Hematopoietic multipotent progenitor cell (in vitro differentiated cells): Measurements from ENCODE around the gene DPP8. TPM values are rescaled to one million over a fixed set of nuclear protein-coding genes. Genes with fewer than 3 reads are reported as not detected.
A peak's percentile ranks its signal among the peaks of the same experiment; 100 is the strongest.
"Not testable (repeated sequence)": the region's sequence is repeated elsewhere in the genome, so short reads cannot be mapped to it uniquely, and the experiment has no call there.

ENCODE experiments used
- DNase-seq, 3 donors: peaks; one replicate each; pipeline ENCODE4 v3.0.0-alpha.2; 2011 to 2015; ENCODE audit warnings: low read depth in 2 of 3, low spot score in 2 of 3
- total RNA-seq: library from RNA; depleted of rRNA; stranded (reverse); fragments of >200 nt; gene quantifications from one replicate; pipeline ENCODE4 v1.2.3, GENCODE V29; 2012

DPP8 gene
- total RNA-seq: 19.9 TPM

- DNase-seq: peak; percentile 78 to 95 (median 95)
Measured at GRCh38 chr15:65516997-65517865, at the start of gene DPP8. Gene DPP8, minus strand, starts transcription at chr15:65517689. Its CDS starts 5,136 bp downstream, at chr15:65512553.

- no peak for DNase-seq
Measured at GRCh38 chr15:65561934-65562333, 44.4 kb upstream of the DPP8 start.

- no peak for DNase-seq
Measured at GRCh38 chr15:65559941-65560340, 42.5 kb upstream of the DPP8 start.

- DNase-seq: no peak
Measured at GRCh38 chr15:65558997-65559760, 41.7 kb upstream of the DPP8 start.

- no peak for DNase-seq
Measured at GRCh38 chr15:65558336-65558735, 40.8 kb upstream of the DPP8 start.

GRCh38 chr15:65556622-65557021 is 39.1 kb upstream of the DPP8 start:
- no peak for DNase-seq

- DNase-seq: no peak
Measured at GRCh38 chr15:65553691-65554090, 36.2 kb upstream of the DPP8 start.

GRCh38 chr15:65552851-65553250 is 35.4 kb upstream of the DPP8 start:
- not testable (repeated sequence) for DNase-seq

- no peak for DNase-seq
Measured at GRCh38 chr15:65551183-65551582, 33.7 kb upstream of the DPP8 start.

GRCh38 chr15:65550681-65551098 is 33.2 kb upstream of the DPP8 start:
- DNase-seq: no peak

GRCh38 chr15:65549288-65549687 is 31.8 kb upstream of the DPP8 start:
- not testable (repeated sequence) for DNase-seq

GRCh38 chr15:65547841-65548240 is 30.4 kb upstream of the DPP8 start:
- DNase-seq: no peak

GRCh38 chr15:65541231-65541820 is 23.8 kb upstream of the DPP8 start:
- peak in 1 of 3 donors; percentile 29 for DNase-seq

GRCh38 chr15:65540314-65540713 is 22.8 kb upstream of the DPP8 start:
- DNase-seq: no peak

- DNase-seq: no peak
Measured at GRCh38 chr15:65535192-65535591, 17.7 kb upstream of the DPP8 start.

- no peak for DNase-seq
Measured at GRCh38 chr15:65533057-65533756, 15.7 kb upstream of the DPP8 start.

GRCh38 chr15:65532738-65533051 is 15.2 kb upstream of the DPP8 start:
- DNase-seq: no peak

- peak; percentile 82 to 90 (median 86) for DNase-seq
Measured at GRCh38 chr15:65530318-65531111, 13.0 kb upstream of the DPP8 start, which contains the start of gene HACD3. Gene HACD3, plus strand, starts transcription at chr15:65530463. Its CDS starts 169 bp downstream, at chr15:65530632.

- DNase-seq: peak in 1 of 3 donors; percentile 13
Measured at GRCh38 chr15:65529762-65530317, 12.4 kb upstream of the DPP8 start.
